Measurements from ENCODE around the gene GDI2. TPM values are rescaled to one million over a fixed set of nuclear protein-coding genes. Genes with fewer than 3 reads are reported as not detected.
A peak's percentile ranks its signal among the peaks of the same experiment; 100 is the strongest.

Gene GDI2
- total RNA-seq, 1 experiment from 2014 or later, result 287 TPM

GRCh38 chr10:5732141-5732540 lies 81.1 kb downstream of the GDI2 start:
- in situ Hi-C loops (cut with HindIII; ENCODE audit: low pct_unique_long_range_greater_than_20kb, low sequenced_read_pairs), result no loop called here
- no peak for DNase-seq (ENCODE audit: low read depth, low spot score)

- in situ Hi-C loops (cut with HindIII; ENCODE audit: low pct_unique_long_range_greater_than_20kb, low sequenced_read_pairs), result no loop called here
- no peak for DNase-seq (ENCODE audit: low read depth, low spot score)
Measured at GRCh38 chr10:5731559-5731958, 81.7 kb downstream of the GDI2 start.

- DNase-seq (ENCODE audit: low read depth, low spot score), result no peak
- in situ Hi-C loops (cut with HindIII; ENCODE audit: low pct_unique_long_range_greater_than_20kb, low sequenced_read_pairs), result no loop called here
Measured at GRCh38 chr10:5730766-5731165, 82.5 kb downstream of the GDI2 start.

- in situ Hi-C loops (cut with HindIII; ENCODE audit: low pct_unique_long_range_greater_than_20kb, low sequenced_read_pairs), result no loop called here
- peak; percentile 78 for DNase-seq (ENCODE audit: low read depth, low spot score)
Measured at GRCh38 chr10:5723692-5724091, 89.5 kb downstream of the GDI2 start.

- DNase-seq (ENCODE audit: low read depth, low spot score), result no peak
- in situ Hi-C loops (cut with HindIII; ENCODE audit: low pct_unique_long_range_greater_than_20kb, low sequenced_read_pairs), result no loop called here
Measured at GRCh38 chr10:5720182-5720581, 93.1 kb downstream of the GDI2 start.

- in situ Hi-C loops (cut with HindIII; ENCODE audit: low pct_unique_long_range_greater_than_20kb, low sequenced_read_pairs), result no loop called here
- DNase-seq (ENCODE audit: low read depth, low spot score), result no peak
Measured at GRCh38 chr10:5719546-5719945, 93.7 kb downstream of the GDI2 start.

Other genes starting within 250 kb of the GDI2 start
- gene ASB13, start 146.8 kb downstream of the GDI2 start, total RNA-seq (2014; rRNA removed; shearing (Covaris generic)), result 12.7 and 14.6 TPM in 2 replicates
- gene TASOR2, start 128.6 kb downstream of the GDI2 start, total RNA-seq (2014; rRNA removed; shearing (Covaris generic)), result 49.3 and 52.6 TPM in 2 replicates
- gene ANKRD16, start 76.5 kb upstream of the GDI2 start, total RNA-seq (2014; rRNA removed; shearing (Covaris generic)), result 8.9 and 9.2 TPM in 2 replicates
- 70.9 and 75.8 TPM in 2 replicates for gene FBH1, start 76.8 kb upstream of the GDI2 start, total RNA-seq (2014; rRNA removed; shearing (Covaris generic))
- gene IL15RA, start 164.1 kb upstream of the GDI2 start, total RNA-seq (2014; rRNA removed; shearing (Covaris generic)), result 0.24 and 0.79 TPM in 2 replicates
- gene IL2RA, start 248.9 kb upstream of the GDI2 start, total RNA-seq (2014; rRNA removed; shearing (Covaris generic)), result not detected in 2 replicates